ENCODE results near the gene CFAP299.

The CFAP299 gene

DNA sequence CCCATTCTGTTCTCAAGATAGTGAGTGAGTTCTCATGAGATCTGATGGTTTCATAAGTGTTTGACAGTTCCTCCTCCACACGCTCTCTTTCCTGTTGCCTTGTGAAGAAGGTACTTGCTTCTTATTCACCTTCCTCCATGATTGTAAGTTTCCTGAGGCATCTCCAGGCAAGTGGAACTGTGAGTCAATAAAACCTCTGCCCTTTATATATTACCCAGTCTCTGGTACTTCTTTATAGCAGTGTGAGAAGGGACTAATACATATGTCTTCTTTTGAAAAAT is 58.4 kb downstream of the CFAP299 start:
- TF ChIP-seq, protein P1, sequence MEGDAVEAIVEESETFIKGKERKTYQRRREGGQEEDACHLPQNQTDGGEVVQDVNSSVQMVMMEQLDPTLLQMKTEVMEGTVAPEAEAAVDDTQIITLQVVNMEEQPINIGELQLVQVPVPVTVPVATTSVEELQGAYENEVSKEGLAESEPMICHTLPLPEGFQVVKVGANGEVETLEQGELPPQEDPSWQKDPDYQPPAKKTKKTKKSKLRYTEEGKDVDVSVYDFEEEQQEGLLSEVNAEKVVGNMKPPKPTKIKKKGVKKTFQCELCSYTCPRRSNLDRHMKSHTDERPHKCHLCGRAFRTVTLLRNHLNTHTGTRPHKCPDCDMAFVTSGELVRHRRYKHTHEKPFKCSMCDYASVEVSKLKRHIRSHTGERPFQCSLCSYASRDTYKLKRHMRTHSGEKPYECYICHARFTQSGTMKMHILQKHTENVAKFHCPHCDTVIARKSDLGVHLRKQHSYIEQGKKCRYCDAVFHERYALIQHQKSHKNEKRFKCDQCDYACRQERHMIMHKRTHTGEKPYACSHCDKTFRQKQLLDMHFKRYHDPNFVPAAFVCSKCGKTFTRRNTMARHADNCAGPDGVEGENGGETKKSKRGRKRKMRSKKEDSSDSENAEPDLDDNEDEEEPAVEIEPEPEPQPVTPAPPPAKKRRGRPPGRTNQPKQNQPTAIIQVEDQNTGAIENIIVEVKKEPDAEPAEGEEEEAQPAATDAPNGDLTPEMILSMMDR (IDR thresholded peaks at IDR 0.05; ENCODE audit: control insufficient read depth, insufficient read depth, low read depth, low read length, missing control alignments), result no peak
- H3K4me3 ChIP-seq (ENCODE audit: control insufficient read depth, low read depth, low read length), result no peak overlapping the region
- DNase-seq (ENCODE audit: low read depth), result no peak

DNA sequence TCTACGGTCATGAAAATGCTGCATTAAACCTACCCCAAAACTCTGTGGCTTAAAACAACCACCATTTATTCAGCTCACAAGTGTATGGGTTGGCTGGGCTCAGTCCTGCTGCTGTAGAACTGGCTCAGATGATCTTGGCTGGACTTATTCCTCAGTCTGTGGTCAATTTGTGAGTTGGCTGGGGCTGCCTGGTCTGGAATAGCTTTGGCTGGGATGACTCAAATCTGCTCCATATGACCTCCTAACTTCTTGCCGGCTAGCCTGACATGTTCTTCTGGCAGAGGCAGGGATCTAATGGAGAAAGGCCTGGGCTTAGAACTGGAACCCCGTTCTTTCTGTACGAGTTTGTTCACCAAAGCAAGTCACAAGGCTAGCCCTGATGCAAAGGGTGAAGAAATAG is 71.7 kb downstream of the CFAP299 start:
- peak; percentile 57 for DNase-seq (ENCODE audit: low read depth)
- H3K4me3 ChIP-seq (ENCODE audit: control insufficient read depth, low read depth, low read length), result no peak overlapping the region
- TF ChIP-seq, protein P1 (IDR thresholded peaks at IDR 0.05; ENCODE audit: control insufficient read depth, insufficient read depth, low read depth, low read length, missing control alignments), result no peak

DNA sequence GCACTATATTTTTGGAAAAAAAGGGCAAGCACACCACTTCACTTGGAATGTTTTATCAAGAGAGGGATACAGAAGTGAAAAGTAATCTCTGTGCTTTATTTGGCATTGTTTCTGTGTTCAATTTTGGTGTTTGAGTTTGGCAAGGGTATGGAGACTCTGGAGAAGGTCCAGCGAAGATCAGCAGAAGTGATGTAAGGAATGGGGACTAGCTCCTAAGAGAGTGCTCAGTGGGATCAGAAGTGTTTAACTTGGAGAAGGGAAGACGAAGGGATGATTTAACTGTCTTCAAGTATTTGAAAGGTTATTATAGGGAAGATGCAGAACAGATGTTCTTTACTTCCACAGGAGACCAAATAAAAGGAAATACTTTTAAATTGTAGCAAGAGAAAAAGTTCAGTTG is 74.3 kb downstream of the CFAP299 start:
- TF ChIP-seq, protein P1 (IDR thresholded peaks at IDR 0.05; ENCODE audit: control insufficient read depth, insufficient read depth, low read depth, low read length, missing control alignments), result no peak

DNA sequence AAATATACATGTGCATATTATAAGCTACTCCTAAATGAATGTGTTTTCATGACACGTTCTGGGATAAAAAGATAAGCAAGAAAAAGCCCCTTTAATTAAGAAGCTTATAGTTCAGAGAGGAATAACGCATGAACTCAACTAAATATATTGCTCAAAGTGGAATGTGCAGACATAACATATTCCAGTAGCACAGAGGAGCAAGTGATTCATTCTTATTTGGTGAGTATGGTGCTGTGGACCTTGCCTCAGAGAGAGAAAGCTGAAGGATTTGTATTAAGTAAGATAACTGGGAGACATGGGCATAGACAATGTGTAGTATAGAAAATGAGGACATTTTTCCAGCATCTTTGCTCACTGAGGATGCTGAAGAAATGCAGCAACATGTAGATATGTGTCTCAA is 76.8 kb downstream of the CFAP299 start:
- H3K4me3 ChIP-seq (ENCODE audit: control insufficient read depth, low read depth, low read length), result no peak overlapping the region
- no peak for DNase-seq (ENCODE audit: low read depth)
- TF ChIP-seq, protein P1 (IDR thresholded peaks at IDR 0.05; ENCODE audit: control insufficient read depth, insufficient read depth, low read depth, low read length, missing control alignments), result no peak

More for the DNA sequence above, 74.3 kb downstream of the CFAP299 start:
- no peak overlapping the region for H3K4me3 ChIP-seq (ENCODE audit: control insufficient read depth, low read depth, low read length)
- no peak for DNase-seq (ENCODE audit: low read depth)

DNA sequence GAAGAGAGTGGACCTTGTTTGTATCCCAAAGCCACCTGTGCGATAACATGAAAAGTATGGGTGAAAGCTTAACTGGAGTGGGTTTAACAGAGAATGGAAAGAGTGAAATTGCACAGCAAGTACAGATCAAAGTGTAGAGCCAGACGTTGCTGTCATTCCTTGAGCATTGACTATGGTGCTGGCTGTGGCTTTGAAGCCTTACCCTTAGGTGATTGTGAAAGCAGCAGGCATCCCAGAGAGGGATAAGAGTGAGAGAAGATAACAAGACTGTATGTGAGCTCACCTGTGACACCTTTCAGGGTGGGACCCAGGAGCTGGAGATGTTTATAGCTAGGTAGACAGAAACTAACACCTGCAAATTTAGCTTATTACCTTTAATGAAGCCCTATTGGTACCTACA is 77.6 kb downstream of the CFAP299 start:
- no peak for DNase-seq (ENCODE audit: low read depth)
- TF ChIP-seq, protein P1 (IDR thresholded peaks at IDR 0.05; ENCODE audit: control insufficient read depth, insufficient read depth, low read depth, low read length, missing control alignments), result no peak
- H3K4me3 ChIP-seq (ENCODE audit: control insufficient read depth, low read depth, low read length), result no peak overlapping the region

DNA sequence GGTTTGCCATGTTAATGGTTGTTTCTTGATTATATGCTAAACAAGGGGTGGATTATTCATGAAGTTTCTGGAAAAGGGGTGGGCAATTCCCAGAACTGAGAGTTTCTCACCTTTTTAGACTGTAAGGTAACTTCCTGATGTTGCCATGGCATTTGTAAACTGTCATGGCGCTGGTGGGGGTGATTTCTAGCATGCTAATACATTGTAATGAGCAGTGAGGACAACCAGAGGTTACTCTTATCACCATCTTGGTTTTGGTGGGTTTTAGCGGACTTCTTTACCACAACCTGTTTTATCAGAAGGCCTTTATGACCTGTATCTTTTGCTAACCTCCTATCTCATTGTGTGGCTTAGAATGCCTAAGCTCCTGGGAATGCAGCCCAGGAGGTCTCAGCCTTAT is 81.5 kb downstream of the CFAP299 start:
- DNase-seq (ENCODE audit: low read depth), result no peak
- H3K4me3 ChIP-seq (ENCODE audit: control insufficient read depth, low read depth, low read length), result no peak overlapping the region
- TF ChIP-seq, protein P1 (IDR thresholded peaks at IDR 0.05; ENCODE audit: control insufficient read depth, insufficient read depth, low read depth, low read length, missing control alignments), result no peak

DNA sequence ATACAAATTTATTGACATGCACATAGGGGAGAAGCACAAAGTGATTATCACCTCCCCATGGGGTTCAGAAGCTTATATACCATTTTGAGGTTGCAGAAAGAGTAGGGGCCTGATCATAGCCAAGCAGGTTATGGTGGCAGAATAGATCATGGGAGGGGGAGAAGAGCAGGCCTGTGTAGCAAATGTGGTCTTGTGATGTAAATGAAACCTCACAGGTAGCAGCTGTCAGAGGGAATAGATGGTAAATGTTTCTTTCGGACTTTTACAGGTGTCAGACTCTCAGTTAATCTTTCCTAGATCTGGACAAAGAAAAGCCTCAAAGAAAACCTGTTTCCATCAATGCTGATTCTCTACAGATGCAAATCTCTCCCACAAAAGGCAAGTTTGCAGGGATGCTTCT is 84.4 kb downstream of the CFAP299 start:
- DNase-seq (ENCODE audit: low read depth), result no peak
- no peak overlapping the region for H3K4me3 ChIP-seq (ENCODE audit: control insufficient read depth, low read depth, low read length)
- TF ChIP-seq, protein P1 (IDR thresholded peaks at IDR 0.05; ENCODE audit: control insufficient read depth, insufficient read depth, low read depth, low read length, missing control alignments), result no peak
